ENCODE results near the gene CKAP2L. TPM values are rescaled to one million over a fixed set of nuclear protein-coding genes. Genes with fewer than 3 reads are reported as not detected.
"Not testable (repeated sequence)": the region's sequence is repeated elsewhere in the genome, so short reads cannot be mapped to it uniquely, and the experiment has no call there.

CKAP2L gene
- total RNA-seq, 1 donor from 2014 or later = 1.2 TPM

- peak overlapping the region; percentile 70 for H3K4me3 Mint-ChIP-seq
- ATAC-seq (ENCODE audit: low read depth) = no peak
Measured at GRCh38 chr2:112708968-112709367, 55.4 kb downstream of the CKAP2L start.

DNA sequence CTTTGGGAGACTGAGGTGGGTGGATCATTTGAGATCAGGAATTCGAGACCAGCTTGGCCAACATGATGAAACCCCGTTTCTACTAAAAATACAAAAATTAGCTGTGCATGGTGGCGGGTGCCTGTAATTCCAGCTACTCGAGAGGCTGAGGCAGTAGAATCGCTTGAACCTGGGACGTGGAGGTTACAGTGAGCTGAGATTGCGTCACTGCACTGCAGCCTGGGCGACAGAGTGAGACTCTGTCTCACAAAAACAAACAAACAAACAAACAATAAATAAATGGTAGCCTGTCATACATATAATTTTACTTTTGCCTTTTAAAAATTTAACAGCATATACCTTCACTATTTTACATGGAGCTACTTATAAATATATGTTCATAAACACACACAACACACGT lies 57.5 kb downstream of the CKAP2L start:
- intact Hi-C loops (cut with micrococcal nuclease) = loop anchor here (5.0 kb wide), 2 partner anchors 125 to 650 kb away; partner anchors contain the start of genes CHCHD5 and TMEM87B
- ATAC-seq (ENCODE audit: low read depth); H3K9me3 Mint-ChIP-seq; DNase-seq; H3K27me3 Mint-ChIP-seq; H3K36me3 Mint-ChIP-seq (ENCODE audit: low read depth); H3K4me3 Mint-ChIP-seq: not testable (repeated sequence)
- Mint-ChIP-seq H3K27ac (peak overlapping the region; percentile 85), H3K4me1 (peaks cover 80% of the 10 kb centered on the region)
- ChIA-PET CTCF (interaction anchor here (1.5 to 4.3 kb wide), 5 partner anchors 7 to 62 kb away, joined by 4 to 49 read pairs (median 10); partner anchors contain the start of gene SLC20A1), POLR2A (interaction anchor here (0.8 to 5.2 kb wide), 6 partner anchors 7 to 81 kb away, joined by 3 to 57 read pairs (median 11); partner anchors contain the start of gene SLC20A1)

More at GRCh38 chr2:112708968-112709367, 55.4 kb downstream of the CKAP2L start:
- TF ChIP-seq, protein P1, sequence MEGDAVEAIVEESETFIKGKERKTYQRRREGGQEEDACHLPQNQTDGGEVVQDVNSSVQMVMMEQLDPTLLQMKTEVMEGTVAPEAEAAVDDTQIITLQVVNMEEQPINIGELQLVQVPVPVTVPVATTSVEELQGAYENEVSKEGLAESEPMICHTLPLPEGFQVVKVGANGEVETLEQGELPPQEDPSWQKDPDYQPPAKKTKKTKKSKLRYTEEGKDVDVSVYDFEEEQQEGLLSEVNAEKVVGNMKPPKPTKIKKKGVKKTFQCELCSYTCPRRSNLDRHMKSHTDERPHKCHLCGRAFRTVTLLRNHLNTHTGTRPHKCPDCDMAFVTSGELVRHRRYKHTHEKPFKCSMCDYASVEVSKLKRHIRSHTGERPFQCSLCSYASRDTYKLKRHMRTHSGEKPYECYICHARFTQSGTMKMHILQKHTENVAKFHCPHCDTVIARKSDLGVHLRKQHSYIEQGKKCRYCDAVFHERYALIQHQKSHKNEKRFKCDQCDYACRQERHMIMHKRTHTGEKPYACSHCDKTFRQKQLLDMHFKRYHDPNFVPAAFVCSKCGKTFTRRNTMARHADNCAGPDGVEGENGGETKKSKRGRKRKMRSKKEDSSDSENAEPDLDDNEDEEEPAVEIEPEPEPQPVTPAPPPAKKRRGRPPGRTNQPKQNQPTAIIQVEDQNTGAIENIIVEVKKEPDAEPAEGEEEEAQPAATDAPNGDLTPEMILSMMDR (IDR thresholded peaks at IDR 0.05) = no peak
- H3K27ac Mint-ChIP-seq = peak overlapping the region; percentile 85
- H3K9me3 Mint-ChIP-seq = no peaks in the 10 kb centered on the region
- ChIA-PET POLR2A (interaction anchor here (1.5 to 5.2 kb wide), 5 partner anchors 9 to 85 kb away, joined by 6 to 57 read pairs (median 15); partner anchors contain the start of gene SLC20A1), CTCF (interaction anchor here (1.0 to 4.3 kb wide), 4 partner anchors 16 to 84 kb away, joined by 3 to 49 read pairs (median 6); no protein-coding TSS in a partner anchor)
- H3K4me1 Mint-ChIP-seq = peaks cover 84% of the 10 kb centered on the region
- intact Hi-C loops (cut with micrococcal nuclease) = loop anchor here (1.0 to 5.0 kb wide), 7 partner anchors 9 to 652 kb away; partner anchors contain the start of genes CHCHD5, SLC20A1 and TMEM87B
- no peaks in the 10 kb centered on the region for H3K27me3 Mint-ChIP-seq
- H3K36me3 Mint-ChIP-seq (ENCODE audit: low read depth) = no peaks in the 10 kb centered on the region
- no peak for DNase-seq

- Mint-ChIP-seq H3K4me1 (peaks cover 85% of the 10 kb centered on the region), H3K36me3 (ENCODE audit: low read depth) (no peaks in the 10 kb centered on the region), H3K4me3 (peak overlapping the region; percentile 58), H3K27me3 (no peaks in the 10 kb centered on the region), H3K9me3 (no peaks in the 10 kb centered on the region), H3K27ac (peak overlapping the region; percentile 85)
- POLR2A ChIA-PET = interaction anchor here (0.8 to 5.2 kb wide), 4 partner anchors 15 to 60 kb away, joined by 3 to 57 read pairs (median 15); partner anchors contain the start of gene SLC20A1
- no peak for DNase-seq
- peak; percentile 56 for ATAC-seq (ENCODE audit: low read depth)
- TF ChIP-seq, protein P1 (IDR thresholded peaks at IDR 0.05) = no peak
- CTCF ChIA-PET = interaction anchor here (1.2 to 4.3 kb wide), 3 partner anchors 19 to 80 kb away, joined by 3 to 49 read pairs (median 10); partner anchors contain the start of gene SLC20A1
- intact Hi-C loops (cut with micrococcal nuclease) = loop anchor here (5.0 kb wide), 2 partner anchors 124 to 649 kb away; partner anchors contain the start of genes CHCHD5 and TMEM87B
Measured at GRCh38 chr2:112706170-112706664, 58.2 kb downstream of the CKAP2L start.

GRCh38 chr2:112705575-112705974 lies 58.8 kb downstream of the CKAP2L start:
- Mint-ChIP-seq H3K27ac (peak overlapping the region; percentile 85), H3K4me1 (peaks cover 84% of the 10 kb centered on the region)

DNA sequence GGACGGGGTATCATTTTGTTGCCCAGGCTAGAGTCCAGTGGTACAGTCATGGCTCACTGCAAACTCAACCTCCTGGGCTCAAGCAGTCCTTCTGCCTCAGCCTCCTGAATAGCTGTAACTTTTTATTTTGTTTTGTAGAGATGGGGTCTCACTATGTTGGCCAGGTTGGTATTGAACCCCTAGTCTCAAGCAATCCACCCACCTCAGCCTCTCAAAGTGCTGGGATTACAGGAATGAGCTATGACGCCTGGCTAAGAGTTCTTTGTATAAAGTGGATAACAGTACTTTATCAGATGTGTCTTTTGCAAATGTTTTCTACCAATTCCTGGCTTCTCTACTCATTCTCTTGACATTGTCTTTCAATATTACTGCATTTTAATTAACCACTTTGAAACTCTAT lies 60.7 kb downstream of the CKAP2L start:
- Mint-ChIP-seq H3K9me3 (no peaks in the 10 kb centered on the region), H3K36me3 (ENCODE audit: low read depth) (no peaks in the 10 kb centered on the region), H3K4me1 (peaks cover 85% of the 10 kb centered on the region), H3K27me3 (no peaks in the 10 kb centered on the region), H3K27ac (no peak overlapping the region), H3K4me3 (no peak overlapping the region)
- ATAC-seq (ENCODE audit: low read depth) = no peak
- POLR2A ChIA-PET = no interaction called here
- TF ChIP-seq, protein P1 (IDR thresholded peaks at IDR 0.05) = no peak
- no peak for DNase-seq
- CTCF ChIA-PET = no interaction called here
- intact Hi-C loops (cut with micrococcal nuclease) = no loop called here

More at GRCh38 chr2:112705575-112705974, 58.8 kb downstream of the CKAP2L start:
- ChIA-PET CTCF (interaction anchor here (0.8 to 1.2 kb wide), 2 partner anchors 21 to 79 kb away, joined by 3 read pairs; no protein-coding TSS in a partner anchor), POLR2A (interaction anchor here (0.6 to 5.2 kb wide), 4 partner anchors 14 to 78 kb away, joined by 3 to 57 read pairs (median 15); partner anchors contain the start of gene SLC20A1)
- no peaks in the 10 kb centered on the region for H3K27me3 Mint-ChIP-seq
- ATAC-seq (ENCODE audit: low read depth) = no peak
- TF ChIP-seq, protein P1 (IDR thresholded peaks at IDR 0.05) = no peak
- H3K9me3 Mint-ChIP-seq = no peaks in the 10 kb centered on the region
- no peaks in the 10 kb centered on the region for H3K36me3 Mint-ChIP-seq (ENCODE audit: low read depth)
- no peak for DNase-seq
- H3K4me3 Mint-ChIP-seq = peak overlapping the region; percentile 42
- intact Hi-C loops (cut with micrococcal nuclease) = loop anchor here (5.0 kb wide), 2 partner anchors 123 to 648 kb away; partner anchors contain the start of genes CHCHD5 and TMEM87B

Data from activated B cell treated with CpG ODN at 0.5 μM for 24 hours (primary cell).